Fibroblast of lung (primary cell): Measurements from ENCODE around the gene MLIP. TPM values are rescaled to one million over a fixed set of nuclear protein-coding genes. Genes with fewer than 3 reads are reported as not detected.
A peak's percentile ranks its signal among the peaks of the same experiment; 100 is the strongest.

Experiments
- DNase-seq, 2 donors: peaks; one replicate each; pipeline versions ENCODE4 v3.0.0 to v3.0.0-alpha.2; 2010; ENCODE audit warnings: low read depth in 2 of 2
- H2AFZ ChIP-seq: 2 replicates; pipeline ENCODE4 v1.5.1; 2012; ENCODE audit warnings: low read length, control low read depth, inconsistent platforms
- H3K27ac ChIP-seq: 2 replicates; pipeline ENCODE4 v1.5.1; 2011; ENCODE audit warnings: low read length, control low read depth; ENCODE audit not compliant: insufficient read depth
- H3K27me3 ChIP-seq: 2 replicates; pipeline ENCODE4 v1.5.1; 2011; ENCODE audit warnings: mild to moderate bottlenecking, low read length; ENCODE audit not compliant: control insufficient read depth, insufficient read depth
- H3K36me3 ChIP-seq: 2 replicates; pipeline ENCODE4 v1.5.1; 2011; ENCODE audit warnings: low read length; ENCODE audit not compliant: control insufficient read depth, insufficient read depth
- H3K4me1 ChIP-seq: 2 replicates; pipeline ENCODE4 v1.5.1; 2011; ENCODE audit warnings: low read length; ENCODE audit not compliant: control insufficient read depth, insufficient read depth; ENCODE audit errors: extremely low read depth
- H3K4me2 ChIP-seq: 2 replicates; pipeline ENCODE4 v1.5.1; 2011; ENCODE audit warnings: low read length, control low read depth; ENCODE audit not compliant: insufficient read depth; ENCODE audit errors: extremely low read depth
- H3K4me3 ChIP-seq, 4 experiments: fragments of 200-600 bp in 1 of 4; sonication (generic) in 1 of 4; replicated peaks in 1 of 4; 2 replicates each; pipeline ENCODE4 v1.5.1; 2011 to 2016; ENCODE audit warnings: low read length in 4 of 4, low read depth in 3 of 4, mild to moderate bottlenecking in 3 of 4, control low read depth in 2 of 4, inconsistent platforms in 1 of 4, mixed read lengths in 1 of 4; ENCODE audit not compliant: insufficient read depth in 1 of 4; ENCODE audit errors: control extremely low read depth in 1 of 4
- H3K79me2 ChIP-seq: 2 replicates; pipeline ENCODE4 v1.5.1; 2012; ENCODE audit warnings: mild to moderate bottlenecking, low read length, inconsistent platforms; ENCODE audit not compliant: control insufficient read depth, insufficient read depth
- H3K9ac ChIP-seq: 2 replicates; pipeline ENCODE4 v1.5.1; 2011; ENCODE audit warnings: mild to moderate bottlenecking, low read length, control low read depth; ENCODE audit not compliant: insufficient read depth
- H3K9me3 ChIP-seq: 2 replicates; pipeline ENCODE4 v1.5.1; 2012; ENCODE audit warnings: low read depth, low read length; ENCODE audit not compliant: control insufficient read depth, insufficient read depth
- H4K20me1 ChIP-seq: 2 replicates; pipeline ENCODE4 v1.5.1; 2011; ENCODE audit warnings: low read length; ENCODE audit not compliant: control insufficient read depth, insufficient read depth; ENCODE audit errors: extremely low read depth
- CTCF ChIP-seq, 2 donors: IDR thresholded peaks in 1 of 2; conservative IDR thresholded peaks in 1 of 2; 1 replicate in 1 of 2; 2 replicates in 1 of 2; pipeline ENCODE4 v1.5.1; 2011 to 2012; ENCODE audit warnings: low read length in 2 of 2, control low read depth in 1 of 2, inconsistent platforms in 1 of 2, low read depth in 1 of 2, mild to moderate bottlenecking in 1 of 2
- EZH2 ChIP-seq: IDR thresholded peaks from 2 replicates; pipeline ENCODE4 v1.5.1; 2012; ENCODE audit warnings: low read length, control low read depth, mild to moderate bottlenecking; ENCODE audit errors: missing control alignments
- polyA plus RNA-seq, 2 donors: library from polyadenylated mRNA; depleted of rRNA in 1 of 2; stranded (reverse) in 1 of 2; unstranded in 1 of 2; fragments of >200 nt; gene quantifications; 2 replicates each; pipeline ENCODE4 v1.2.1, GENCODE V29; 2011 to 2012; ENCODE audit warnings: missing spikeins in 1 of 2
- total RNA-seq: library from RNA; depleted of rRNA; stranded (reverse); fragments of >200 nt; gene quantifications from 2 replicates; pipeline ENCODE4 v1.2.1, GENCODE V29; 2014

The MLIP gene
- total and polyA plus RNA-seq, 2 donors (not counting 1 experiment from before 2014, with no cell fraction given): 0.07 TPM; not detected in 1

GRCh38 chr6:54132587-54132986 lies 21.3 kb downstream of the MLIP start:
- H3K4me3 ChIP-seq: no peak overlapping the region
- no peaks in the 10 kb centered on the region for H3K27me3 ChIP-seq
- H3K79me2 ChIP-seq: no peaks in the 10 kb centered on the region
- no peaks in the 10 kb centered on the region for H3K36me3 ChIP-seq
- no peaks in the 10 kb centered on the region for H3K4me1 ChIP-seq
- H3K27ac ChIP-seq: no peak overlapping the region
- H4K20me1 ChIP-seq: no peaks in the 10 kb centered on the region
- no peak overlapping the region for H2AFZ ChIP-seq
- TF ChIP-seq EZH2 (no peak), CTCF (conservative IDR thresholded peaks at IDR 0.05 in 1 of 2, IDR thresholded peaks at IDR 0.05 in 1 of 2; ENCODE audit: low read depth in 1 of 2, low read length in 2 of 2) (no peak)
- H3K4me2 ChIP-seq: no peak overlapping the region
- no peak for DNase-seq
- no peaks in the 10 kb centered on the region for H3K9me3 ChIP-seq
- no peak overlapping the region for H3K9ac ChIP-seq

- H3K27ac ChIP-seq: no peak overlapping the region
- no peaks in the 10 kb centered on the region for H3K79me2 ChIP-seq
- H3K4me2 ChIP-seq: no peak overlapping the region
- no peaks in the 10 kb centered on the region for H3K4me1 ChIP-seq
- H3K27me3 ChIP-seq: no peaks in the 10 kb centered on the region
- H4K20me1 ChIP-seq: no peaks in the 10 kb centered on the region
- no peak for TF ChIP-seq CTCF (conservative IDR thresholded peaks at IDR 0.05 in 1 of 2, IDR thresholded peaks at IDR 0.05 in 1 of 2; ENCODE audit: low read depth in 1 of 2, low read length in 2 of 2)
- TF ChIP-seq EZH2: no peak
- H2AFZ ChIP-seq: no peak overlapping the region
- DNase-seq: no peak
- H3K36me3 ChIP-seq: no peaks in the 10 kb centered on the region
- H3K9ac ChIP-seq: no peak overlapping the region
- H3K9me3 ChIP-seq: no peaks in the 10 kb centered on the region
- no peak overlapping the region for H3K4me3 ChIP-seq
Measured at GRCh38 chr6:54133186-54133585, 21.9 kb downstream of the MLIP start.

GRCh38 chr6:54134935-54135334 lies 23.7 kb downstream of the MLIP start:
- no peak overlapping the region for H3K9ac ChIP-seq
- H3K36me3 ChIP-seq: no peaks in the 10 kb centered on the region
- no peak overlapping the region for H3K4me2 ChIP-seq
- no peaks in the 10 kb centered on the region for H3K9me3 ChIP-seq
- H3K4me1 ChIP-seq: no peaks in the 10 kb centered on the region
- DNase-seq: peak in 1 of 2 donors; percentile 52
- H3K27me3 ChIP-seq: no peaks in the 10 kb centered on the region
- no peak overlapping the region for H2AFZ ChIP-seq
- no peak overlapping the region for H3K27ac ChIP-seq
- H3K4me3 ChIP-seq: no peak overlapping the region
- H3K79me2 ChIP-seq: no peaks in the 10 kb centered on the region
- TF ChIP-seq EZH2: no peak
- no peak for TF ChIP-seq CTCF (conservative IDR thresholded peaks at IDR 0.05 in 1 of 2, IDR thresholded peaks at IDR 0.05 in 1 of 2; ENCODE audit: low read depth in 1 of 2, low read length in 2 of 2)
- H4K20me1 ChIP-seq: no peaks in the 10 kb centered on the region
